H4 (cell line): ENCODE measurements around the gene MTCH1. TPM values are rescaled to one million over a fixed set of nuclear protein-coding genes. Genes with fewer than 3 reads are reported as not detected.

Experiments
- DNase-seq: peaks from one replicate; pipeline ENCODE4 v3.0.0-alpha.2; 2015; ENCODE audit warnings: low spot score
- total RNA-seq: library from RNA; depleted of rRNA; stranded (reverse); fragments of >200 nt; shearing (Covaris generic); gene quantifications from 2 replicates; pipeline ENCODE4 v1.2.3, GENCODE V29; 2014; rRNA removed

MTCH1 gene, protein sequence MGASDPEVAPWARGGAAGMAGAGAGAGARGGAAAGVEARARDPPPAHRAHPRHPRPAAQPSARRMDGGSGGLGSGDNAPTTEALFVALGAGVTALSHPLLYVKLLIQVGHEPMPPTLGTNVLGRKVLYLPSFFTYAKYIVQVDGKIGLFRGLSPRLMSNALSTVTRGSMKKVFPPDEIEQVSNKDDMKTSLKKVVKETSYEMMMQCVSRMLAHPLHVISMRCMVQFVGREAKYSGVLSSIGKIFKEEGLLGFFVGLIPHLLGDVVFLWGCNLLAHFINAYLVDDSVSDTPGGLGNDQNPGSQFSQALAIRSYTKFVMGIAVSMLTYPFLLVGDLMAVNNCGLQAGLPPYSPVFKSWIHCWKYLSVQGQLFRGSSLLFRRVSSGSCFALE
- total RNA-seq: 165 and 174 TPM in 2 replicates

DNA sequence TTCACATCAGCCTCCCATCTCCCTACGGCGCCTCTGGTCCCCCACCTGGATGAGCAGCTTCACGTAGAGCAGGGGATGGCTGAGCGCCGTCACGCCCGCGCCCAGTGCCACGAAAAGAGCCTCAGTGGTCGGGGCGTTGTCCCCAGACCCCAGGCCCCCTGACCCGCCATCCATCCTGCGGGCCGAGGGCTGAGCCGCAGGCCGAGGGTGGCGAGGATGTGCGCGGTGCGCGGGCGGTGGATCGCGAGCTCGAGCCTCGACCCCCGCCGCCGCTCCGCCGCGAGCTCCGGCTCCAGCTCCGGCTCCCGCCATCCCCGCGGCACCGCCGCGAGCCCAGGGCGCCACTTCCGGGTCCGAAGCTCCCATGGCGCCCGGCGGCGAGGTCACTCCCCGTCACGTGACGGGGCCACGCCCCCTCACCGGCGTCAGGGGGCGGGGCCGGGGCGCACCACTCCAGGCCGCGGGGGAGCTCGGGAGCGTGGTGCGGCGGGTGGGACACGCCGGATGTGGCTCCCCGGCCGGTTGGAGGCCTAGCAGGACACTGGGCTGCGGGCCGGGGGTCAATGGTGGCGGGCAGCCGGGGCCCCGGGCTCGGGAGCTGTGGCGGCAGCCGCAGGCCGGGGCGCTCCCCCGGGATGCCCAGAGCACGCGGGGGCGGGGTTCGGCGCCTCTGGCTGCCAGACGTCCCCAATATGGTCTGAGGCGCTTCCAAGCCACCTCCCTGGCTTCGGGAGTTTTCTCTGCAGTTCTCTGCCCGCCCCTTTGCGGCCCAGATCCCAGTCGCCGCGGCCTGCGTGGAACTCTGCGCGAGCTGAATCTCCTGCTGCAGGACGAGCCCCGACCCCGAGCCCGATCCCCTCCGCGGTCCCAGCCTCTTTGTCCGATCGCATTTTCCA lies at the start of gene MTCH1:
Gene MTCH1, minus strand, starts transcription at position 389 of the 896 bp plus-strand sequence. Its CDS starts 23 bp downstream, at position 366.
- DNase-seq: peak; percentile 70

DNA sequence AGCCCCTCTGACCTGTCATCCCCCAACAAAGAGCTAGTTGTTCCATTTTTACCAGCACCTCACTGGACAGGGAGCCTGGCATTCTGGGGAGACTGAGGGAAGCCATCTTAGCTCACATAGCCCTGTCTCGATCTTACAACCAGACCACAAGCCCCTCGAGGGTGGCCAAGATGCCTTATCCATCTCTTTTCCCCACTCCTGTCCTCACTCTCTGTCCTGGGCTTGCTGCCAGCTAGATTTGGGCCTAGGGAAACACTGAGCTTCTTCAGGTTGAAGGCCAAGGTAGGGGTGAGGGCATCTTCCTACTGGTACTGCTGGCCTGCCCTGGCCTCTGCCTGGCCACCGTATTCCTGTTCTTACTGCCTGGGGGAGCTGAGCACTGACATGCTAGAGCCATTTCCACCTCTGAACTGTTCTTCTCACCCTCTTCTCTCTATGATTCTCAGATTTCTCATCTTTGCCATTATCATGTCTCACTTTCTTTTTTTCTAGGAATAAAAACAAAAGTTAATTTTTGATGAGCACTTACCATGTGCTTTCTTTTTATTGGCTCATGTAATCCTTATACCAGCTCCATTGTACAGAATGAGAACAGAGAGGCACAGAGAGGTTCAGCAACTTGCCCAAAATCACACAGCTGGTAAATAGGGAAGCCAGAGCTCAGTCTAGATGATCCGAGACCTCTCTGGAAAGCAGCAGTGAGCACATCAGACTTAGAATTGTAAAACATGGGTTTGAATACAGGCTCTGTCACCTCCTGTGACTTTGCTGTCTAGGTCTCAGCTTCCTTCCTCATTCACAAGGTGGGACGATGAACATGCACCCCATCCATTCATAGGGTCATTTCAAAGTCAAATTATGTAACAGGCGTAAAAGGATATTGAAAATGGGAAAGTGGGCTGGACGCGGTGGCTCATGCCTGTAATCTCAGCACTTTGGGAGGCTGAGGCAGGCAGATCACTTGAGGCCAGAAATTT lies 48.1 kb upstream of the MTCH1 start:
- no peak for DNase-seq

DNA sequence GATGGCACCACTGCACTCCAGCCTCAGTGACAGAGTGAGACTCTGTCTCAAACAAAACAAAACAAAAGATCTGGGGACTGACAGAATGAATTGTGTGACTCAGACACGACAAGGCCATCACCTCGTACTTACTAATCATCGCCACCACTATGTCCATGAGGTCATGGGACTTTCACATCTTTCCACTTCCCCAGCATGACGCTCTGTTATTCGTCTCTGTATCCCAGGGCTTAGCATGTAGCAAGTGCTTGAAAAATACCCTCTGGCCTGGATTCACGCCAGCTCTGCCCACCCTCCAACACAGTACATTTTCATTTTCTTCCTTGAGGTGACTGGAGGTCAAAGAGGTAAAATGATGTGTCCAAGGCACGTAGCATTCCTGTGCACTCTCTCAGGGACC lies 47.3 kb upstream of the MTCH1 start:
- DNase-seq: no peak

DNA sequence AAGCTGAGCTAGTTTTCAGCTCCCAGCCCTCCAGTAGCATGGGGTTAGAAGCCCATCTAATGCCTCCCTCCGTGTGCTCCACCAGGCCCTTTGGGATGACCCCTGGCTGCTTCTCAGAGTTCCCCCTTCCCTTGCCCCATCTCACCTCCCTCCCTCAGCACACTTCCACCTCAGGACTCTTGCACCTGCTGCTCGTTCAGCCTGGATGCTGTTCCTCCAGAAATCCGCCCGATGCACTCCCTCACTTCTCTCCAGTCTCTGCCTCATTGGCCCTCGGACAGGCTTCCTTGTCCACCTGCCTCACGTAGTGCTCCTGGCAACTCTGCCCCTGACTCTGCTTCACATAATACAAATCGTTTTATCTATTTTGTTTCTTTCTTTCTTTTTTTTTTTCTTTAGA lies 46.2 kb upstream of the MTCH1 start:
- DNase-seq: no peak

DNA sequence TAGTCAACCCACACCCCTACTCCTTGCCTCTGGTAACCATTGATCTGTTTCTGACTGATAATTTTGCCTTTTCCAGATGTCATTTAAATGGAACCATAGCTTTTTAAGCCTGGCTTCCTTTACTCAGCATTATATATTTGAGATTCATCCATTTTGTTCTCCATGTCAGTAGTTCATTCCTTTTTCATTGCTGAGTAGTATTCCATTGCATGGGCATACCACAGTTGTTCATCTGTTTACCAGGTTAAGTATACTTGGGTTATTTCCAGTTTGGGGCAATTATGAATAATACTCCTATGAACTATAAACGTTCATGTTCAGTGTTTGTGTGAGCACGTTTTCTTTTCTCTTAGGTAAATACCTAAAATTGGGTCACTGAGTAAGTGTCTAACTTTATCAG lies 44.6 kb upstream of the MTCH1 start:
- no peak for DNase-seq

DNA sequence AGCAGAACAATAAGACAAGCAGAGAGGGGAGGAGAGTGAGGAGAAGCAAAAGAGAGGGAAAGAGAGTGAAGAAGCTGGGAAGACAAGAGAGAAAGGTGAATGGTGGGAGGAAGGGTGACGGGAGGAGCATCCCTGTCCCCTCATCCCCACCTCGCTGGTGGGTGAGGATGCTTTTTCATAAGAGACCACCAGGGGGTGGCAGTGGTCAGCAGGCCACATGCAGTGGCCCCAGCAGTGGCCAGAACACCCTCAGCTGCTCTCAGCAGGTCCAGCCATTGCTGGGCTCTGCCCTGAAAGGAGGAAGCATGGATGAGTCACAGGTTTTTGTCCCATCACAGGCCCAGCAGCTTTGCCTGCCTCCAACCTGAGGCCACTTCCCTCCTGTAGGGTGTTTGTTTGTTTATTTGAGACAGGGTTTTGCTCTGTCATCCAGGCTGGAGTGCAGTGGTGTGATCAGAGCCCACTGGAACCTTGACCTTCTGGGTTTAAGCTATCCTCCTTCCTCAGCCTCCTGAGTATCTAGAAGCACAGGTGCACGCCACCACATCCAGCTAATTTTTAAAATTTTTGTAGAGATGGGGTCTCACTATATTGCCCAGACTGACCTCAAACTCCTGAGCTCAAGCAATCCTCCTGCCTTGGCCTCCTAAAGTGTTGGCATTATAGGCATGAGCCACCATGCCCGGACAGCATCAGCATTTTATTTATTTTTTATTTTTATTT lies 43.4 kb upstream of the MTCH1 start:
- peak; percentile 90 for DNase-seq

DNA sequence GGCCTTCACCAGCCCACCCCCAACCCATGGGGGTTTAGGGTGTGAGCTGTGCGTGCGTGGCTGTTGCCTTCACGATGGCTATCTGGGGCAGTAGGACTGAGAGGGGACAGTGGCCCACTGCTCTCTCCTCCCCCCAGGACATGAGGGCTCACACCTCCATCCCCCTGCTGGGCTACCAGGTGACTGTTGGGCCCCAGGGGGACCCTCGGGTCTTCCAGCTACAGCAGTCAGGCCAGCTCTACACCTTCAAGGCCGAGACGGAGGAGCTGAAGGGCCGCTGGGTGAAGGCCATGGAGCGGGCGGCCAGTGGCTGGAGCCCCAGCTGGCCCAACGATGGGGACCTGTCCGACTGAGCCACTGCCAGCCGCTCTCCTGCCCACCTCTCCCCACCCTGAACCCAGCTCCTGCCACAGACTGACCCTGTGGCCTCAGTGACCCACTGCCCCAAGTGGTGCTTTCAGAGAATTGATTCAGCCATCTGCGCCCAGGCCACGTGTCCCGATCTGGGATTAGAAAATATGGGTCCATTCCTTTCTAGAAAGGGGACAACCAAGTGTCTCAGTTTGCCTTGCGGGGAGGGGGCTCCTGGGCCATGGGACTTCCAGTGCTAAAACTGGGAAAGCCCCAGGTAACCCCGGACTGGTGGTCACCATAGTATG lies 41.9 kb upstream of the MTCH1 start:
- no peak for DNase-seq

DNA sequence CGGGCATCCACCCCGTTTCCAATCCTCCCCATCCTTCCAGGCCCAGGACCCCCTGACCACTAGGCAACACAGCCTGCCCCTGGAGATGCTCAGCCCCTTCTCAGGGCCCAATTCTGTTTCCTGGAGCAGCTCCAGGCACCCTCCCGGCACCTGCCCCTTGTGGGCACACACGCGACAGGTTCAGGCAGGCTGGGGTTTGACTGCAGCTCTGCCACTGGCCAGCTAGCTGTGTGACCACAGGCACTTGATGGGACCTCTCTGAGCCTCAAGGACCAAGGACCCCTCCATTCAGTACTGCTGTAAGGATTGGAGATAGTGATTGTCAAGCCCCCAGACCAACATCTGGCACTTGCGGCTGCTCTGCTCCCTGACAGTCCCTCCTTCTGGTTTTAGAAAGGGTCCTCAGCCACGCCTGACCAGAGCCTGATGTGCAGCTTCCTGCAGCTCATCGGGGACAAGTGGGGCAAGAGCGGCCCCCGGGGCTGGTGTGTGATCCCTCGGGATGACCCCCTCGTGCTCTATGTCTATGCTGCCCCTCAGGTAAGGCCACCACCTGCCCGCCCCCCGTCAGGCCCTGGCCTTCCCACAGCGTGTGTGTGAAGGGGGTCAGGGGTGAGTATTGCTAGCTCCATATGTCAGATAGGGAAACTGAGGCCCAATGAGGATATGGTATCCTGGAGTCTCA lies 41.2 kb upstream of the MTCH1 start:
- no peak for DNase-seq

DNA sequence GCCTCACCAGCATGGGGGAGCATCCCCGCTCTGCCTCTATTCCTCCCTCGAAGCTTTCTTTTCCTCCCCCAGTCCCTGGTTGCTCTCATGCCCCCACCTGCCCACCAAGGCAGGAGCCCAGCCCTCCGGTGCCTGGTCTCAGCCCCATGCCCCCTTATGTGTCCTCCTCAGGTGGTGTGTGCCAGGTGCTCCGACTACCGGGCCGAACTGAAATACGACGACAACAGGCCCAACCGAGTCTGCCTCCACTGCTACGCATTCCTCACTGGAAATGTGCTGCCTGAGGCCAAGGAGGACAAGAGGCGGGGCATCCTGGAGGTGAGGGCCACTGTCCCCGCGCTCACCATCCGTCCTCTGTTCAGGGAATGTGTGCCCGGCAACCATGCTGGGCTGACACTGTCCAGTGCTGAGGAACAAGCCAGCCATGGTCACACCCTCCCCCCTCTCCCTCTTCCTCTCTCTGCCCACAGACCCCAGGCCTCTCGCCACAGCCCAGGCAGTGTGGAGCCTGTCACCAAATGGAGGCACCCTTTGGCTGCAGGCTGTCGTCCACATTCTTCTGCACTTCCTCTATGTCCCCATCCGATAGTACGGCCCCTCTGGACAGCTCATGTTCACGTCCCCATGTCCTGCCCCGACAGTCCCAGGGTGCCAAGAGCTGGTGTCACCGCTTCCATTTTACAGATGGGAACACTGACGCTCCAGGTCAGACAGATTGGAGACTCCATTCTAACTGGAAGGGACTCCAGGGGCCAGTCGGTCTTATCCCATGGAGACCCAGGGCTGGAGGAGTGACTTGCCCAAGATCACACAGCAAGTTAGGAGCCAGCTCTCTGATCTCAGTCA lies 39.8 kb upstream of the MTCH1 start:
- DNase-seq: no peak

DNA sequence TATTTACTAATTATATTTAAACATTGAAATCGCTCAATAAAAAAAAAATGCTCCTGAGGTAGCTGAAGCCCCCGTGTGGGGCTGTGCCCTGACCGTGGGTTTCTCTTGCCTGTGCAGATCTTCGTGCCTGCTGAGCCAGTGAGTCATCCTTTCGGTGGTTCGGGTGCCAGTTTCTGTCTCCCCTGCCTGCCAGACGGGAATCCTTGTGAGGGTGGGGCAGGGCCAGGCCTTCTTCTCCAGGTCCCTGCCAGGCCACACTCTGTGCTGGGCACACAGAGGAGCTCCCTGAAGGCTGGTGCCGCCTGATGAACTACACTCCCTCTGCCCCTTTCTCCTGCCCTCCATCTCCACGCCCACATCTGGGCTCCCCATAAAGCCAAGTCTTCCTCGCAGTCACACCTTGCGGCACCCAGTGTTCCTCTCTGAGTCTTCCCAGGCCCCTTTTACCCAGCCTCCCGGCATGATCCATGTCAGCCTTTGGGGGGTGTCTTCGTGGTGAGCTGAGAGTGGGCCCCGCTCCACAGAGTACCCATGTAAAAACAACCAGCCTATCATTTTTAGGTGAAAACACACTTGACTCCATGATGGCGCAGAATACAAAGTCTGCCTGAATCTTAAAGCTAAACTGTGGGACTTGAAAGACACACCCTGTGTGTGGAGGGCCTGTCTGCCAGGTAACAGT lies 38.8 kb upstream of the MTCH1 start:
- DNase-seq: peak; percentile 79

DNA sequence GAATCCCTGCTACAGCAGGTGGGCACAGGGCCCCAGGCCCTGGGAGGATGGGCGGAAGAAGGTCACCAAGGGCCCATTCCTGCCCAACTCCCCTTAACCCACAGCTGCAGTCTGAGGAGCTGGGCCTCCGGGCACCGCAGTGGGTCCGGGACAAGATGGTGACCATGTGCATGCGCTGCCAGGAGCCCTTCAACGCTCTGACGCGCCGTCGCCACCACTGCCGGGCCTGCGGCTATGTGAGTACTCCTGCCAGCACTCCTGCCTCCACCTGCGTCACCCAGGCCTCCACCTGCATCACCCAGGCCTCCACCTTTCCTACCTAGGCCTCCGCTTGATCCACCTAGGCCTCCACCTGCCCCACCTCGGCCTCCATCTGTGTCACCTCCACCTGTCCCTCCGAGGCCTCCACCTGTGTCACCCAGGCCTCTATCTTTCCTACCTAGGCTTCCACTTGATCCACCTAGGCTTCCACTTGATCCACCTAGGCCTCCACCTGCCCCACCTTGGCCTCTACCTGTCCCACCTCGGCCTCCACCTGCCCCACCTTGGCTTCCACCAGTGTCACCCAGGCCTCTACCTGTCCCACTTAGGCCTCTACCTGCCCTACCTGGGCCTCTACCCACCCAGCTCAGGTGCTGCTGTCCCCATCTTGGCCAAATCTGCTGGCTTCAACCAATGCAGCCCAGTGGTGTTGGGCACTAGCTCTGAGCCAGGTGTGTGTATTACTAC lies 36.3 kb upstream of the MTCH1 start:
- no peak for DNase-seq

DNA sequence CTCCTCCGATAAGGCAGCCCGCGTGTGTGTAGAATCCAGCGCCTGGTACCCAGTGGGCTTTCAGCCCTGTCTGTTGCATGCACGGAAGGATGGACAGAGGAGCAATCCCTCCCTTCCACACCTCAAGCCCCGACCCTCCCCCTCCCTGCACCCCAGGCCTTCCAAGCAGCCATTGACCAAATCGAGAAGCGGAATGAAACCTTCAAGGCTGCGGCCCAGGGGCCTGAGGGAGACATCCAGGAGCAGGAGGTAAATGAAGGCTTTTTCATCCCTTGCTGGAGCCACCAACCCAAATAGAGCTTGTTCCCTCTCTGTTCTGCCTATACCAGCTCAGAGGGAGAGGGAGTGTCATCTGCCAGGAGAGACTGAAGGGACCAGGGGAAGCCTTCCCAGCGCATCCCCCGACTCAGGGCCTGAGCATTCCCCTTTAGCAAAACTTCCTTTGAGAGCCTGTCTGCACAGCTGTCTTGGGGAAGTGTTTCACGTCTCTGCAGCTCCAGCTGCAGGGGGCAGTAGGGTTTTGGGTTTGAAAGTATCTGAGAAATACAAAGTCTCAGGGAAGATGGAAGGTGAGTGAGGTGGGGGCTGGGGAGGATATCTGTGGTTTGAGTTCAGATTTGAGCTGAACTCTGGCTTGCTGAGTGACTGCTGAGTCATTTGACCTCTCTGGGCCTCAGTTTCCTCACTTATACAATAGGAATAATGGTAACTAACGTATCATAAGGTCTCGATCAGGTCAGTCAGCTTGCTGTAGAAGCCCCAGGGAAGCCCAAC lies 35.5 kb upstream of the MTCH1 start:
- peak; percentile 56 for DNase-seq

DNA sequence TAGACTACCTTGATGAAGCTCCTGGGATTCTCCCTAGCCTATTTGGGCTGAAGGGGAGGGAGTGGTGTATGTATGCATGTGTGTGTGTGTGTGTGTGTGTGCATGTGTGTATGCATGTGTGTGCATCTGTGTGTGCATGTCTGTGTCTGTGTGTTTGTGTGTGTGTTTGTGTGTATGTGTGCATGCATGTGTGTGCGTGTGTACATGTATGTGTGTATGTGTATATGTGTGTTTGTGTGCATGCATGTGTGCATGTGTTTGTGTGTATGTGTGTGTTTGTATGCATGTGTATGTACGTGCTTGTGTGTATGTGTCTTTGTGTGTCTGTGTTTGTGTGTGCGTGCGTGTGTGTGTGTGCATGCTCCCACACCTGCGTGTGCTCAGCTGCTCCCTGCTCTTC lies 34.8 kb upstream of the MTCH1 start:
- no peak for DNase-seq

DNA sequence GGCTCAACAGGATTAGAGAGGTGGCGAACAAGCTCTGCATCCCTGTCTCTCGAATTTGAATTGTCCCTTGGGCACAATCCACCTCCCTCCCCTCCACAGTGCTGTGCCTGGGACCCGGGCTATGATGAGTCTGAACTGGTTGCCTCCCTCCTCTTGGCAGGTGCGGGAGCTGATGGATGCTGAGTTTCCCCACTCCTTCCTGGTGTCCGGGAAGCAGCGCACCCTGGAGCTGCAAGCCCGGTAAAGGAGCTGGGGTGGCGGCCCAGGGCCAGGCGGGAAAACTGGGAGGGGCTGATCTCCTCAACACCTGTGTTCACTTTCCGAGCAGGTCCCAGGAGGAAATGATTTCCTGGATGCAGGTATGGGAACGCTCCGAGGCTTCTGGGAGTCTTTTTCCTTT lies 34.4 kb upstream of the MTCH1 start:
- no peak for DNase-seq

DNA sequence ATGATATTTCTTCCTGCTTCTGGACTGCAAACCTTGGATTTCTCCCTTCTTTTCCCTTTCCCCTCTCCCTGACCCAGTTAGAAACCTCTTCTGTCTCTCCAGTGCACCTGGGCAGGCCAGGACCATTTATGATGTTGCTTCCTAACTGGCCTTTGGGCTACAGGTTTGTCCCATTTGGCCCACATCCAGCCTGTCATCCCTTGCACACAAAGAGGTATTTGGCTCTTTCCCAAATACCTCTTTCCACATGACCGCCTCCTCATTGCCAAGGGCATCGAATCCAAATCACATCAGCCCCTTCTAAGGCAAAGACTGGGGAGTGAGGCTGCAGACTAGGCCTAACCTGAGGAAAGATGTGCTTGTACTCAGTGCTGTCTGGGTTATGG lies 33.1 kb upstream of the MTCH1 start:
- DNase-seq: no peak

DNA sequence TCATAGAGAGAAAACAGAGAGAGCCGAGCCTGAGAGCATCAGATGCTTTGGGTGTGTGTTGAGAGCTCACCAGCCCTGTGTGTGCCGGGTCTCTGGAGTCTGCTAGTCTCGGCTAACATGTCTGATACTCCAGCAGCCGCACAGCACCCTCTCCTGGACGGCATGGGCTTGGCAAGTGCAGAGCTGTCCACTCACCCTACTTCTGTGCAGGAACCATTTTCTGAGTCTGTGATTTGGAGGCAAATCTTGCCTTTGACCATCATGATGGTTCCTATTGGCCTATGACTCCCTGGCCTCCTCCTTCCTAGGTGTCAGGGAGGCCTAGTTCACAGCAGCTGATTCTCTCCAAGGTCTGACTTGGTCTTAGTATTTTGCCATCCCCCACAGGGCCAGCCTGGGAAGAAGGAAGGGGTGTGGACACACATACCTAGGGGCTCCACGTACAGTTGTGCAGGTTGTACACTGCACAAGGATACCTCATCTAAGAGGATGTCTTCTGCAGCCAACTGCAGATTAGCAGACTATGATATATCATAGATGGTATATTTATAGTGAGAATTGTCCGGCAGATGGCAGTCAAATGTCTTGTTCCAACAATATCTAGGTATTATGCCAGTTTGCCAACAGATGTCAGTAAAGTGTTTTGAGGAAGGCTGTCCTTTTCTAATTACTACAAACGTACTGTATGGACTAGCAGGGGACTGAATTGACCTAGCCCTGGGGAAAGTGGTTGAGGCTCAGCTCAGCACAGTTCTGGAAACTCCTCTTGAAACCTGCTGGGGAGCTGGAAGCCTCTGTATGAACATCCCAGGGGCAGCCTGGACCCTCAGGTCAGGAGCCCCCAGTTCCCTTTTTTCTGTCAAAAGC lies 32.4 kb upstream of the MTCH1 start:
- peak; percentile 89 for DNase-seq
